Measurements from ENCODE around the gene SDHA. TPM values are rescaled to one million over a fixed set of nuclear protein-coding genes. Genes with fewer than 3 reads are reported as not detected.
"Not testable (repeated sequence)": the region's sequence is repeated elsewhere in the genome, so short reads cannot be mapped to it uniquely, and the experiment has no call there.

The SDHA gene
- total RNA-seq, 1 experiment from 2014 or later = 140 TPM

- Histone ChIP-seq H3K9me3 (no peaks in the 10 kb centered on the region), H3K4me3 (ENCODE audit: low read depth, low read length) (peak overlapping the region; percentile 99), H3K27me3 (replicated peaks; ENCODE audit: control insufficient read depth, insufficient read depth, low read length) (no peaks in the 10 kb centered on the region), H3K36me3 (ENCODE audit: control insufficient read depth, insufficient read depth, low read length) (no peaks in the 10 kb centered on the region), H3K4me1 (peaks cover 9% of the 10 kb centered on the region; the same call in 1 of the 2 replicates)
- TF ChIP-seq, protein P1, sequence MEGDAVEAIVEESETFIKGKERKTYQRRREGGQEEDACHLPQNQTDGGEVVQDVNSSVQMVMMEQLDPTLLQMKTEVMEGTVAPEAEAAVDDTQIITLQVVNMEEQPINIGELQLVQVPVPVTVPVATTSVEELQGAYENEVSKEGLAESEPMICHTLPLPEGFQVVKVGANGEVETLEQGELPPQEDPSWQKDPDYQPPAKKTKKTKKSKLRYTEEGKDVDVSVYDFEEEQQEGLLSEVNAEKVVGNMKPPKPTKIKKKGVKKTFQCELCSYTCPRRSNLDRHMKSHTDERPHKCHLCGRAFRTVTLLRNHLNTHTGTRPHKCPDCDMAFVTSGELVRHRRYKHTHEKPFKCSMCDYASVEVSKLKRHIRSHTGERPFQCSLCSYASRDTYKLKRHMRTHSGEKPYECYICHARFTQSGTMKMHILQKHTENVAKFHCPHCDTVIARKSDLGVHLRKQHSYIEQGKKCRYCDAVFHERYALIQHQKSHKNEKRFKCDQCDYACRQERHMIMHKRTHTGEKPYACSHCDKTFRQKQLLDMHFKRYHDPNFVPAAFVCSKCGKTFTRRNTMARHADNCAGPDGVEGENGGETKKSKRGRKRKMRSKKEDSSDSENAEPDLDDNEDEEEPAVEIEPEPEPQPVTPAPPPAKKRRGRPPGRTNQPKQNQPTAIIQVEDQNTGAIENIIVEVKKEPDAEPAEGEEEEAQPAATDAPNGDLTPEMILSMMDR (IDR thresholded peaks at IDR 0.05; ENCODE audit: insufficient read depth in 1 of 2, low read depth in 1 of 2, low read length in 1 of 2, severe bottlenecking in 1 of 2, unreplicated experiment in 1 of 2) = no peak
- ChIA-PET POLR2A (interaction anchor here (0.6 to 2.5 kb wide), 5 partner anchors 9 to 253 kb away, joined by 3 to 19 read pairs (median 4); partner anchors contain the start of gene PDCD6), CTCF (interaction anchor here (0.6 to 1.6 kb wide), 8 partner anchors 17 to 1419 kb away, joined by 3 to 5 read pairs (median 4); partner anchors contain the start of gene PDCD6)
- H3K4me1 Mint-ChIP-seq (ENCODE audit: low read depth, unreplicated experiment) = peaks cover 7% of the 10 kb centered on the region
- BruUV-seq (replicated peaks) = no TSS peak
- intact Hi-C loops (cut with micrococcal nuclease; ENCODE audit: unreplicated experiment) = loop anchor here (2.0 kb wide), 1 partner anchor 52 kb away; the partner anchor contains the start of gene PDCD6
- peak overlapping the region; percentile 84 for H3K4me3 Mint-ChIP-seq (ENCODE audit: unreplicated experiment)
- H3K27ac Mint-ChIP-seq (ENCODE audit: unreplicated experiment) = peak overlapping the region; percentile 75
- H3K9me3 Mint-ChIP-seq (ENCODE audit: unreplicated experiment) = no peaks in the 10 kb centered on the region
- DNase-seq = peak in 1 of 2 experiments; percentile 48
- no peaks in the 10 kb centered on the region for H3K27me3 Mint-ChIP-seq (ENCODE audit: insufficient read depth, unreplicated experiment)
- H3K36me3 Mint-ChIP-seq (ENCODE audit: insufficient read depth, unreplicated experiment) = peaks cover 48% of the 10 kb centered on the region
Measured at GRCh38 chr5:218457-219291, 554 bp downstream of the SDHA start.

GRCh38 chr5:219460-219863, 1.3 kb downstream of the SDHA start:
- Mint-ChIP-seq H3K36me3 (ENCODE audit: insufficient read depth, unreplicated experiment) (peaks cover 47% of the 10 kb centered on the region), H3K4me3 (ENCODE audit: unreplicated experiment) (peak overlapping the region; percentile 84), H3K27ac (ENCODE audit: unreplicated experiment) (no peak overlapping the region), H3K4me1 (ENCODE audit: low read depth, unreplicated experiment) (peaks cover 7% of the 10 kb centered on the region), H3K27me3 (ENCODE audit: insufficient read depth, unreplicated experiment) (no peaks in the 10 kb centered on the region), H3K9me3 (ENCODE audit: unreplicated experiment) (no peaks in the 10 kb centered on the region)
- Histone ChIP-seq H3K27me3 (replicated peaks; ENCODE audit: control insufficient read depth, insufficient read depth, low read length) (no peaks in the 10 kb centered on the region), H3K9me3 (no peaks in the 10 kb centered on the region), H3K4me1 (peaks cover 9% of the 10 kb centered on the region; the same call in 1 of the 2 replicates), H3K4me3 (ENCODE audit: low read depth, low read length) (peak overlapping the region; percentile 99), H3K36me3 (ENCODE audit: control insufficient read depth, insufficient read depth, low read length) (no peaks in the 10 kb centered on the region)
- BruUV-seq (replicated peaks) = TSS peak; percentile 33
- intact Hi-C loops (cut with micrococcal nuclease; ENCODE audit: unreplicated experiment) = loop anchor here (2.0 kb wide), 1 partner anchor 51 kb away; the partner anchor contains the start of gene PDCD6
- ChIA-PET CTCF (interaction anchor here (1.6 kb wide), 1 partner anchor 52 kb away, joined by 5 read pairs; the partner anchor contains the start of gene PDCD6), POLR2A (interaction anchor here (2.5 kb wide), 1 partner anchor 51 kb away, joined by 19 read pairs; the partner anchor contains the start of gene PDCD6)
- TF ChIP-seq, protein P1 (IDR thresholded peaks at IDR 0.05; ENCODE audit: insufficient read depth in 1 of 2, low read depth in 1 of 2, low read length in 1 of 2, severe bottlenecking in 1 of 2, unreplicated experiment in 1 of 2) = no peak
- no peak for DNase-seq

- H3K4me1 Mint-ChIP-seq (ENCODE audit: low read depth, unreplicated experiment) = peaks cover 7% of the 10 kb centered on the region
- H3K9me3 Mint-ChIP-seq (ENCODE audit: unreplicated experiment) = no peaks in the 10 kb centered on the region
- no peaks in the 10 kb centered on the region for H3K27me3 Mint-ChIP-seq (ENCODE audit: insufficient read depth, unreplicated experiment)
- no TSS peak for BruUV-seq (replicated peaks)
- CTCF ChIA-PET = no interaction called here
- Histone ChIP-seq H3K4me3 (ENCODE audit: low read depth, low read length) (no peak overlapping the region), H3K4me1 (peaks cover 9% of the 10 kb centered on the region; the same call in 1 of the 2 replicates), H3K9me3 (no peaks in the 10 kb centered on the region), H3K27me3 (replicated peaks; ENCODE audit: control insufficient read depth, insufficient read depth, low read length) (no peaks in the 10 kb centered on the region), H3K36me3 (ENCODE audit: control insufficient read depth, insufficient read depth, low read length) (no peaks in the 10 kb centered on the region)
- TF ChIP-seq, protein P1 (IDR thresholded peaks at IDR 0.05; ENCODE audit: insufficient read depth in 1 of 2, low read depth in 1 of 2, low read length in 1 of 2, severe bottlenecking in 1 of 2, unreplicated experiment in 1 of 2) = no peak
- H3K4me3 Mint-ChIP-seq (ENCODE audit: unreplicated experiment) = peak overlapping the region; percentile 84
- POLR2A ChIA-PET = no interaction called here
- DNase-seq = no peak
- peaks cover 47% of the 10 kb centered on the region for H3K36me3 Mint-ChIP-seq (ENCODE audit: insufficient read depth, unreplicated experiment)
- intact Hi-C loops (cut with micrococcal nuclease; ENCODE audit: unreplicated experiment) = loop anchor here (2.0 kb wide), 1 partner anchor 51 kb away; the partner anchor contains the start of gene PDCD6
- no peak overlapping the region for H3K27ac Mint-ChIP-seq (ENCODE audit: unreplicated experiment)
Measured at GRCh38 chr5:219991-220390, 1.9 kb downstream of the SDHA start.

DNA sequence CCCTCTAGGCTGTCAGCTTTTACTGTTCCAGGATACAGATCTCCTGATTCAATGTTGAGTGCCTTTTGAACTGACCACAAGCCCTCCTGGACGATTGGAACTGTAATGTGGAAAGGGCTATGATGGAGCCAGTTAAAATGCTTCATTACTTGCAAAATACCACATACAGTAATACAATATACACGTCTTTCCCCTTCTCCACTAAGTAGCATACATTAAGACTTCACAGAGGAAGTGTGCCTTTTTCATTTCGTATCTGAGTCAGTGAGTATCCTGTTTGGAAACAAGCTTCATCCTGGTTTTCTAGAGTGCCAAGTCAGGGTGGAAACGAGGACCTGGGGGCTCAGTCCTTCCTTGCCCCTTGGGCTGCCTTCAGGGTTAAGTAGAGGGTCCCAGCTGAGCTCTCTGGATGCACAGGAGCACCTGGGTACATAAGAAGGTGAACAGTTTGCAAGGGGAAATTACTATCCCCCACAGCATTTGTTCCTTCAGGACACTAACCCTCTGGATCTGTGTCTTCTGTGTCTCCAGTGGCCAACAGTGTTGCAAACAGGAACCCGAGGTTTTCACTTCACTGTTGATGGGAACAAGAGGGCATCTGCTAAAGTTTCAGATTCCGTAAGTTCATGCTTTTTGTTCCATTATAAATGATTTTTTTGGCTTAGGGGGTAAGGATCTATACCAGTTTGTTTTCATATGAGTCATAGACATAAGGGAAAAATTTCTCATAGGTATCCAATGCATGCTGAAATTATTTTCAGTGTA, 5.0 kb downstream of the SDHA start:
- H3K9me3 Mint-ChIP-seq (ENCODE audit: unreplicated experiment); H3K27me3 ChIP-seq (replicated peaks; ENCODE audit: control insufficient read depth, insufficient read depth, low read length); CTCF ChIA-PET; BruUV-seq (replicated peaks); POLR2A ChIA-PET; H3K4me1 Mint-ChIP-seq (ENCODE audit: low read depth, unreplicated experiment); H3K36me3 ChIP-seq (ENCODE audit: control insufficient read depth, insufficient read depth, low read length); H3K27ac Mint-ChIP-seq (ENCODE audit: unreplicated experiment); H3K27me3 Mint-ChIP-seq (ENCODE audit: insufficient read depth, unreplicated experiment); H3K4me3 Mint-ChIP-seq (ENCODE audit: unreplicated experiment); intact Hi-C loops (cut with micrococcal nuclease; ENCODE audit: unreplicated experiment); H3K4me3 ChIP-seq (ENCODE audit: low read depth, low read length); H3K4me1 ChIP-seq; H3K9me3 ChIP-seq; DNase-seq: not testable (repeated sequence)
- peaks cover 56% of the 10 kb centered on the region for H3K36me3 Mint-ChIP-seq (ENCODE audit: insufficient read depth, unreplicated experiment)

Measured in Caco-2 (cell line).